Measurements from ENCODE around the gene SYNC.
"Not testable (repeated sequence)": the region's sequence is repeated elsewhere in the genome, so short reads cannot be mapped to it uniquely, and the experiment has no call there.

The SYNC gene

GRCh38 chr1:32703479-32704291 lies 1.1 kb upstream of the SYNC start:
- no peak overlapping the region for H3K4me3 ChIP-seq (ENCODE audit: low read length)
- H2BK15ac ChIP-seq (replicated peaks; ENCODE audit: low read depth) = no peak overlapping the region
- H3K4ac ChIP-seq (ENCODE audit: low read depth, low read length) = no peak overlapping the region
- WGBS (ENCODE audit: extremely low coverage, insufficient coverage, low lambda C conversion rate) = no CpG with 5 or more reads among the region's 18 CpGs
- H4K8ac ChIP-seq (ENCODE audit: low read depth, low read length) = no peak overlapping the region
- H3K36me3 ChIP-seq (ENCODE audit: control insufficient read depth, insufficient read depth, low read length) = no peaks in the 10 kb centered on the region
- H3K4me1 ChIP-seq (ENCODE audit: control insufficient read depth, low read depth, low read length) = no peaks in the 10 kb centered on the region
- peak overlapping the region; percentile 56 for H3K23ac ChIP-seq (ENCODE audit: low read length)
- peak; percentile 88 for DNase-seq
- peak overlapping the region; percentile 69 for H3K56ac ChIP-seq (ENCODE audit: low read length)
- H3K4me2 ChIP-seq (ENCODE audit: low read length) = peak overlapping the region; percentile 45
- H4K5ac ChIP-seq (ENCODE audit: low read length) = no peak overlapping the region
- H3K79me1 ChIP-seq (ENCODE audit: low read length) = no peaks in the 10 kb centered on the region
- H3K79me2 ChIP-seq (ENCODE audit: control insufficient read depth, insufficient read depth, low read length) = no peaks in the 10 kb centered on the region
- no peaks in the 10 kb centered on the region for H3K27me3 ChIP-seq (ENCODE audit: insufficient read depth, low read length, poor library complexity)
- no peak overlapping the region for H2BK120ac ChIP-seq (ENCODE audit: low read depth, low read length)
- peak overlapping the region; percentile 51 for H3K9ac ChIP-seq (ENCODE audit: low read length)
- H3K27ac ChIP-seq (ENCODE audit: low read depth, low read length) = no peak overlapping the region
- no peak overlapping the region for H2BK5ac ChIP-seq (ENCODE audit: low read length)
- H2AK5ac ChIP-seq (ENCODE audit: low read length) = no peak overlapping the region
- H3K18ac ChIP-seq (ENCODE audit: low read length) = peak overlapping the region; percentile 19

GRCh38 chr1:32701951-32702598 lies 495 bp downstream of the SYNC start:
- Histone ChIP-seq H2BK15ac (replicated peaks; ENCODE audit: low read depth) (no peak overlapping the region), H4K5ac (ENCODE audit: low read length) (no peak overlapping the region), H3K27ac (ENCODE audit: low read depth, low read length) (no peak overlapping the region), H3K18ac (ENCODE audit: low read length) (peak overlapping the region; percentile 19), H4K8ac (ENCODE audit: low read depth, low read length) (peak overlapping the region; percentile 39), H3K56ac (ENCODE audit: low read length) (peak overlapping the region; percentile 61), H3K4me2 (ENCODE audit: low read length) (peak overlapping the region; percentile 33), H2BK5ac (ENCODE audit: low read length) (no peak overlapping the region), H3K27me3 (ENCODE audit: insufficient read depth, low read length, poor library complexity) (no peaks in the 10 kb centered on the region), H3K4ac (ENCODE audit: low read depth, low read length) (no peak overlapping the region), H2BK120ac (ENCODE audit: low read depth, low read length) (no peak overlapping the region), H3K79me2 (ENCODE audit: control insufficient read depth, insufficient read depth, low read length) (no peaks in the 10 kb centered on the region), H3K23ac (ENCODE audit: low read length) (peak overlapping the region; percentile 97), H3K4me3 (ENCODE audit: low read length) (no peak overlapping the region), H3K4me1 (ENCODE audit: control insufficient read depth, low read depth, low read length) (no peaks in the 10 kb centered on the region), H3K9ac (ENCODE audit: low read length) (peak overlapping the region; percentile 42), H3K79me1 (ENCODE audit: low read length) (no peaks in the 10 kb centered on the region), H3K36me3 (ENCODE audit: control insufficient read depth, insufficient read depth, low read length) (no peaks in the 10 kb centered on the region), H2AK5ac (ENCODE audit: low read length) (no peak overlapping the region)
- DNase-seq = no peak
- WGBS (ENCODE audit: extremely low coverage, insufficient coverage, low lambda C conversion rate) = no CpG with 5 or more reads among the region's 27 CpGs

- no peak overlapping the region for H3K4ac ChIP-seq (ENCODE audit: low read depth, low read length)
- no peak overlapping the region for H4K5ac ChIP-seq (ENCODE audit: low read length)
- DNase-seq = no peak
- H3K79me2 ChIP-seq (ENCODE audit: control insufficient read depth, insufficient read depth, low read length) = no peaks in the 10 kb centered on the region
- H2BK120ac ChIP-seq (ENCODE audit: low read depth, low read length) = no peak overlapping the region
- H3K27ac ChIP-seq (ENCODE audit: low read depth, low read length) = no peak overlapping the region
- no peaks in the 10 kb centered on the region for H3K4me1 ChIP-seq (ENCODE audit: control insufficient read depth, low read depth, low read length)
- H3K18ac ChIP-seq (ENCODE audit: low read length) = no peak overlapping the region
- H2BK15ac ChIP-seq (replicated peaks; ENCODE audit: low read depth) = no peak overlapping the region
- WGBS (ENCODE audit: extremely low coverage, insufficient coverage, low lambda C conversion rate) = no CpG with 5 or more reads among the region's 6 CpGs
- H3K23ac ChIP-seq (ENCODE audit: low read length) = peak overlapping the region; percentile 97
- no peak overlapping the region for H2BK5ac ChIP-seq (ENCODE audit: low read length)
- no peak overlapping the region for H3K4me2 ChIP-seq (ENCODE audit: low read length)
- no peak overlapping the region for H3K9ac ChIP-seq (ENCODE audit: low read length)
- no peaks in the 10 kb centered on the region for H3K27me3 ChIP-seq (ENCODE audit: insufficient read depth, low read length, poor library complexity)
- H3K56ac ChIP-seq (ENCODE audit: low read length) = peak overlapping the region; percentile 22
- H3K79me1 ChIP-seq (ENCODE audit: low read length) = no peaks in the 10 kb centered on the region
- H3K4me3 ChIP-seq (ENCODE audit: low read length) = no peak overlapping the region
- H4K8ac ChIP-seq (ENCODE audit: low read depth, low read length) = no peak overlapping the region
- no peak overlapping the region for H2AK5ac ChIP-seq (ENCODE audit: low read length)
- no peaks in the 10 kb centered on the region for H3K36me3 ChIP-seq (ENCODE audit: control insufficient read depth, insufficient read depth, low read length)
These were observed 1.1 kb downstream of the SYNC start for GRCh38 chr1:32701421-32701911.

- H3K27ac ChIP-seq (ENCODE audit: low read depth, low read length); H2BK5ac ChIP-seq (ENCODE audit: low read length); H3K56ac ChIP-seq (ENCODE audit: low read length); H3K4me3 ChIP-seq (ENCODE audit: low read length); H3K36me3 ChIP-seq (ENCODE audit: control insufficient read depth, insufficient read depth, low read length); H3K23ac ChIP-seq (ENCODE audit: low read length); H3K27me3 ChIP-seq (ENCODE audit: insufficient read depth, low read length, poor library complexity); H3K79me1 ChIP-seq (ENCODE audit: low read length); H3K4me2 ChIP-seq (ENCODE audit: low read length); H3K79me2 ChIP-seq (ENCODE audit: control insufficient read depth, insufficient read depth, low read length); H4K8ac ChIP-seq (ENCODE audit: low read depth, low read length); DNase-seq; H3K9ac ChIP-seq (ENCODE audit: low read length); H3K4me1 ChIP-seq (ENCODE audit: control insufficient read depth, low read depth, low read length); H2BK120ac ChIP-seq (ENCODE audit: low read depth, low read length); H4K5ac ChIP-seq (ENCODE audit: low read length); H2AK5ac ChIP-seq (ENCODE audit: low read length); H2BK15ac ChIP-seq (replicated peaks; ENCODE audit: low read depth); H3K18ac ChIP-seq (ENCODE audit: low read length); H3K4ac ChIP-seq (ENCODE audit: low read depth, low read length): not testable (repeated sequence)
- WGBS (ENCODE audit: extremely low coverage, insufficient coverage, low lambda C conversion rate) = no CpG with 5 or more reads among the region's 8 CpGs
These were observed 5.6 kb downstream of the SYNC start for GRCh38 chr1:32696996-32697395.

- H3K4me2 ChIP-seq (ENCODE audit: low read length) = no peak overlapping the region
- H3K9ac ChIP-seq (ENCODE audit: low read length) = no peak overlapping the region
- no peak overlapping the region for H4K5ac ChIP-seq (ENCODE audit: low read length)
- H3K79me1 ChIP-seq (ENCODE audit: low read length) = no peaks in the 10 kb centered on the region
- H3K56ac ChIP-seq (ENCODE audit: low read length) = no peak overlapping the region
- no CpG with 5 or more reads among the region's 9 CpGs for WGBS (ENCODE audit: extremely low coverage, insufficient coverage, low lambda C conversion rate)
- no peaks in the 10 kb centered on the region for H3K36me3 ChIP-seq (ENCODE audit: control insufficient read depth, insufficient read depth, low read length)
- H3K4me3 ChIP-seq (ENCODE audit: low read length) = no peak overlapping the region
- DNase-seq = no peak
- no peak overlapping the region for H3K18ac ChIP-seq (ENCODE audit: low read length)
- no peak overlapping the region for H3K23ac ChIP-seq (ENCODE audit: low read length)
- no peaks in the 10 kb centered on the region for H3K79me2 ChIP-seq (ENCODE audit: control insufficient read depth, insufficient read depth, low read length)
- no peaks in the 10 kb centered on the region for H3K27me3 ChIP-seq (ENCODE audit: insufficient read depth, low read length, poor library complexity)
- H4K8ac ChIP-seq (ENCODE audit: low read depth, low read length) = no peak overlapping the region
- no peak overlapping the region for H3K27ac ChIP-seq (ENCODE audit: low read depth, low read length)
- H2BK15ac ChIP-seq (replicated peaks; ENCODE audit: low read depth) = no peak overlapping the region
- no peak overlapping the region for H2AK5ac ChIP-seq (ENCODE audit: low read length)
- no peak overlapping the region for H2BK5ac ChIP-seq (ENCODE audit: low read length)
- no peak overlapping the region for H2BK120ac ChIP-seq (ENCODE audit: low read depth, low read length)
- no peaks in the 10 kb centered on the region for H3K4me1 ChIP-seq (ENCODE audit: control insufficient read depth, low read depth, low read length)
- no peak overlapping the region for H3K4ac ChIP-seq (ENCODE audit: low read depth, low read length)
These were observed 6.5 kb downstream of the SYNC start for GRCh38 chr1:32696041-32696440.
